HG03045 (cell line): ENCODE measurements around the gene SLC25A25.
"Not testable (repeated sequence)": the region's sequence is repeated elsewhere in the genome, so short reads cannot be mapped to it uniquely, and the experiment has no call there.

Experiments used
- ATAC-seq: cut with Tn5 transposase; IDR thresholded peaks from one replicate; pipeline ENCODE4 v1.9.1; 2021; ENCODE audit warnings: mild to moderate bottlenecking, moderate library complexity; ENCODE audit not compliant: unreplicated experiment

The SLC25A25 gene

DNA sequence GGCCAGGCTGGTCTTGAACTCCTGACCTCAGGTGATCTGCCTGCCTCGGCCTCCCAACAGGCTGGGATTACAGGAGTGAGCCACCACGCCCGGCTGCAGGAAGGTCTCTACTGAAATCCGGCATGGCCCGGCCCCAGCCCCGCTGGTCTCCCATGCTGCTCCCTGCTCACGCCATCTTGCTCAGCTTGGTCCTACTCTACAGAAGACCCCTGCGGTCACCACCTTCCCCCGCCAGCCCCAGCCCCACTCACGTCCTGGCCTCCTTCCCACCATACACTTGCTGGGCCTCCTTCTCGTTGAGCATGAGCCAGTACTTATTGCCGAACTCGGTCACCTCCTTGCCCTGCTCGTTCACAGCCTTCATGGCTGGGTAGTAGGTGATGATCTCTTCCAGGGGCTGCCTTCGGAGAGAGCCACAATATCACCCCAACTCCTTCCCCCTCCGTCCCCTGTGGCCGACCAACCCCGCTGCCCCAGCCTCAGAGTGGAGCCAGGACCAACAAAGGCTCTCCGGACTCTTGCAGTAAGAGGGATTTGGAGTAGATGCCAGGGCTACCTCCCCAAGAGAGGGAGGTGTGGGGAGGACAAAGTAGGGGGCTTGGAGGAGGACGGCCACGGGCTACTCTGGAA is 55.5 kb downstream of the SLC25A25 start:
- ATAC-seq, result no peak

DNA sequence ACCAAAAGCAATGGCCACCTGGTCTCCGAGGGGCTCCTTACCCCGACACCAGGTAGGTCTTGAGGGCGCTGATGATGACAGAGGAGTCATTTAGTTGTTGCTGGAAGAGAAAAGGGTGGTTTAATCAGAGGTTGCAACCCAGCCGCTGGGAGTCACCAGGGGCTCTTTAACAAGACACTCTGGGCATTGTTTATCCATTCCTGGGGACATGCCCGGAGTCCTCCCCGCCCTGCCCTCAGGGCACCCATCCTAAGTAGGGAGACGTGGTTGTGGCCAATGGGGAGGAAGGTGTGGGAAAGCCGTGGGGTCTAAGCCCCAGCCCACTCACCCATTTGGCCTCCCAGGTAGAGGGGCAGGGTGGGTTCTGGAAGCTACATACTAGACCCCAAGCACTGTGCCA is 56.4 kb downstream of the SLC25A25 start:
- ATAC-seq, result no peak

DNA sequence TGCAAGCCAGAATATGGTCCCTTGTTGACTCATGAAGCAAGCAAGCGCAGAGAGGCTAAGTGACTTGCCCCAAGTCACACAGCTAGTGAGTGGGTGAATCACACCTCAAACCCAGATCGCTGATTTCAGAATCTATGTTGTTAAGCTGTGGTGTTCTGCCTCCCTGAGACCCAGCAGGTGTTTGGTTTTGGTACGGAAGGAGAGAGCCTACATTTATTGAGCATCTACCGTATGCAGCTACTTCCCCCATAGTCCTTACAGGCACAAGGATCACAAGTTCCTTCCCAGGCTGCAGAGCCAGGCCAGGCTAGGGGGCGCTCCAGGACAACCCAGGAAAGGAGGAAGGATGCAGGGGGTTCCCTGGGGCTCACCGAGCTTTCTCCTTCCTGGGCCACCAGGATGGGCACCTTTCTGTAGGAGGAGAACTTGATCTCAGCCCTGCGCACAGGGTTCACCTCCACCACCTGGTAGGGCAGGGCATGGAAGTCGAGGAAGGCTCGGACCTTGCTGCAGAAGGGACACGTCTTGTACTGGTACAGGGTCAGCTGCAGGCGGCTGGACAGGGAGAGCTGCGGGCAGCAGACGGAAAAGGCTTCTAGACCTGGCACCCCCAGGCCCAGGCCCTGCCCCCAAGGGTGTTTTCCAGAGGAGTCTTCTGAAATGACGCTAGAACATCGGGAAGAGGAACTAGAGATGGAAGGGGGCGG is 57.0 kb downstream of the SLC25A25 start:
- ATAC-seq, result no peak

DNA sequence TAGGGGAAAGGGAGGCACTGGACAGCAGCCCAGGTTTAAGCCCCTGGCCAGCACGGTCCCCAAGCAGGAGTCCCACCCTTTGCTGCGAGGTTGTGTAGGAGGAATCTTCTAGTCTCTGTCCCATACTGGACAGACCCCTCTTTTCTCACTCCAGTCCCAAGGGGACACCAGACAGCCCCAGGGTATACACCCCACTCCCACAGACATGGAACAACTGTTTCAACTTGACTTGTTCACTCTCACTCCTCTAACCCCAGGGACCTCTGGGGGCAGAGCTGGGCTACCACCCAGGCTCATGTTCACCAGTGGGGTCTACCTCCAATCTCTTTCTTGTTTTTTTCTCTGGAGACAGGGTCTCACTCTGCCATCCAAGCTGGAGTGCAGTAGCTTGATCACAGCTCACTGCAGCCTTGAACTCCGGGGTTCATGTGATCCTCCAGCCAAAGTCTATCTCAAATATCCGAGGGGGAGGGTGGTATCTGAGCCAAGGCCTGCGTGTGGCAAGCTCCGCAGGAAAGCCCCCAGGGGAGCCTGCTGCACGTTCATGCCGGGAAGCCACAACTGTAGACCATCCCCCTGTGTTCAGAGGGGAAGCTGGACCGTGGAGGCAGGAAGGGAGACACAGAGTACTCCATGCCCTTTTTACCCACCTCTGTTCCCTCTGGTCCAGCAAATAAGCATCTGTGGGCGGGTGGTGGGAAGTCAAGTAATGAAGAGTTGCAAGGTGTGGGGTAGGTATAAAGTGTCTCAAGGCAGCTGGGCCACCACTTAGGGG is 57.7 kb downstream of the SLC25A25 start:
- no peak for ATAC-seq

DNA sequence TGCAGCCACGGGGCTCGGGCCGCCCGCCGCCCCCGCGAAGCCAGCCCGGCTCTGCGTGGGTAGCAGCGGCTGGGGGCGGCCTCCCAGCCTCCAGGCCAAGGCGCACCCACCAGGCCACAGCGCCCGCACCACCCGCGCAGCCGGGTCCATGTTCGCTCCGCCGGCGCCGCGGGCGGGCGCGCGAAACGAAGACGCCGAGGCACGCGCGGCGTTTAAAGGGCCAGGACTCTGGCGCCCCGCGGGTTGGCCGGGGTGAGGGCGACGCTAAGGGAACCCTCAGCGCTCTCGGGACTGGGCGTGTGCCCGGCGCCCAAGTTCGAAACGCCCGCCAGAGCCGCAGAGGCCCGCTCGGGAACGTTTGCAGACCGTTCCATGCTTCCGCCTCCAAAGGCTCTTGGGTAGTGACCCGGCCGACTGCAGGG is 59.5 kb downstream of the SLC25A25 start, which contains the start of gene PTGES2:
TSS of gene PTGES2 (minus strand) at position 162 of the 422 bp plus-strand sequence. CDS start at position 150, 12 bp downstream.
- peak; percentile 54 for ATAC-seq

DNA sequence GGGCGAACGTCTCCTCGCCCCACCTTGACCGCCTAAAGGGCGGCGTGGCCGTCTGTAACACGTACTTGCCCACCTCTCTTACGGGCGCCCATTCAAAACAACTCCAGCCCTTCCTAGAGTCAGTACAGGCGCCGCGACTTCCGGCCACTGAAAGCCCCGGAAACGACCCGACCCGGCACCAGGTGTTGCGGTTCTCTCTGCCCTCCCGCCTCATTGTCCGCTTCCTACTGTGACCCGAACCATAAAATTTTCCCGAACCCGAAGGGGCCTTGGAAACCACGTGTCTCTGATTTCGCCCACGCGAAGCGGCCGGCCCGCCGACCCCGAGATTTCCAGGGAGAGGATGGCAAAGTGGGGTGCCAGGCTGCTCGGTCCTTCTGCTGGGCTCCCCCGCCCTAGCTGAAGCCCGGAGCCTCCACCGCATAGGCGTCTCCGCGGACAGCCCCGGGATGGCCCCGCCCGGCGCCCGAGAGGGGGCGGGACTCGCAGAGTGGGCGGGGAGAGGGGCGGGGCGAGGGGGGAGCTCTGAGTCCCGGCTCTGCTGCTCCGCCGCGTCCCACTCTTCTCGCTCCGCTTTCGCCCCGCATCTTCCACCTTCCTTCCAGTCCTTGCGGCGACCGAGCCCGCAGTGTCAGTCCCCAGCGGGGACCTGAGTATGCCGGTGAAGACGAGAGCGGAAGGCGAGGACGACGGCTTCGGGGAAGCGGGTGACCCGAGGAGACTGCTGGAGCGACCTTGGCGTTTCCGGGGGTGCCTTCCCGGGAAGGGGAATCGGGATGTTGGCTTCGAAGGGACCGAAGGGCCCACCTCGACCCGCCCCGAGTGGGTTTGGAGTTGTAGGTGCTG is 60.2 kb downstream of the SLC25A25 start:
- peak; percentile 59 for ATAC-seq

DNA sequence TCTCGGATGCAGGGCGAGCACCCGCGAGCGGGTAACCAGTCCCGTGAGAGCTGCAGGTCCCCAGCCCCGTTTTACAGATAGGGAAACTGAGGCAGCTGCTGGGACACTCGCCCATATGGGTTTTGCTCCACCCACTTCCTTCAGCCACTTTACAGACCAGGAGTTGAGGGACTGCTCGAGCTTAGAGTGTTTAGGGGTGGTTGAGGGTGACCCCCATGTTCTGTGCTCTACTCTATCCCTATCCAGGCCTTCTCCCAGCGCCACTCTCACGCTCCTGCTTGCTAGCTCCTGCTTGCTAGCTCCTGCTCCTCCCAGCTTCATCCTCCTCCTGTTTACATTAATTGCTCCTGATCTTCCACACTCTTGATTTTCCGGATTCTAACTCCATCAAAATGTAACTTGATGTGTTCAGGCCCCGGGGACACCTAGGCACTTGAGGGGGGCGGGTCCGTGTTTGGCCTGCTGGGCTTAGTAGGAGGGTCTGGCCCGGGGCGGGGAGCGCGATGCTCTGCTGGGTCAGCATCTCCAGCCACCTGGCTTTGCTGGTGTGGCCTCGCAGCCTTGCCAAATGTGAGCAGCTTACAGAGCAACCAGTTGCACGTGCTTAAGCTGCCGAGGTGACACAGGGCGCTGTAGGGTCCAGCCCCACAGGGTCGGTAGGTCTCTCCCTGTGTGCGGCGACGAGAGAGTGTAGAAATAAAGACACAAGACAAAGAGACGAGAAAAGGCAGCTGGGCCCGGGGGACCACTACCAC is 61.0 kb downstream of the SLC25A25 start:
- ATAC-seq, result no peak

DNA sequence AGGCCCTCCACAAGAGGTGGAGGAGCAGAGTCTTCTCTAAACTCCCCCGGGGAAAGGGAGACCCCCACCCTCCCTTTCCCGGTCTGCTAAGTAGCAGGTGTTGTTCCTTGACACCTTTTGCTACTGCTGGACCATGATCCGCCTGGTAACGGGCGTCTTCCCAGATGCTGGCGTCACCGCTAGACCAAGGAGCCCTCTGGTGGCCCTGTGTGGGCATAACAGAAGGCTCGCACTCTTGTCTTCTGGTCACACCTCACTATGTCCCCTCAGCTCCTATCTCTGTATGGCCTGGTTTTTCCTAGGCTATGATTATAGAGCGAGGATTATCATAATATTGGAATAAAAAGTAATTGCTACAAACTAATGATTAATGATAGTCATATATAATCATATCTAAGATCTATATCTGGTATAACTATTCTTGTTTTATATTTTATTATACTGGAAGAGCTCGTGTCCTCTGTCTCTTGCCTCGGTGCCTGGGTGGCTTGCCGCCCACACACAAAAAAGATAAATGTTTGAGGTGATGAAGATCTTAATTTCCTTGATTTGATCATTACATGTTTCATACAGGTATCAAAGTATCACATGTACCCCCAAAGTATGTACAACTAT is 62.1 kb downstream of the SLC25A25 start:
- ATAC-seq, result not testable (repeated sequence)

DNA sequence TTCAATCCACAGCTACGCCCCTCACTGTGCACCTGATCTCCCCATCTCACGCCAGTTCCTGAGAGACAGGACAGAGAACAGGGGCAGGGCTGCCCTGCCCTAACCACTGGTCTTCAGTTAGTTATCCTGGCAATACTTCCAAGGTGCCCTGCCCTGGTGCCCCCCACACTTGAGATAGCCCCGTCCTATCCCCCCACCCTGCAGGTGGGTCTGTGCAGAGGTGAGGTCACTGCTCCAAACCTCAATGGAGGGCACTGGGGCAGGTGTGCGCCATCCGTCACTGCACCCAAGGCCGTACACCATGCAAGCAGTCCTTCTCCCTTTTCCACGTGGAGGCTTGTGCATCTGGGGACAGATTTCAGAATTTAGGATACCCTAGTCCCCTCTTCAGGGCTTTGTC is 62.6 kb downstream of the SLC25A25 start:
- not testable (repeated sequence) for ATAC-seq

DNA sequence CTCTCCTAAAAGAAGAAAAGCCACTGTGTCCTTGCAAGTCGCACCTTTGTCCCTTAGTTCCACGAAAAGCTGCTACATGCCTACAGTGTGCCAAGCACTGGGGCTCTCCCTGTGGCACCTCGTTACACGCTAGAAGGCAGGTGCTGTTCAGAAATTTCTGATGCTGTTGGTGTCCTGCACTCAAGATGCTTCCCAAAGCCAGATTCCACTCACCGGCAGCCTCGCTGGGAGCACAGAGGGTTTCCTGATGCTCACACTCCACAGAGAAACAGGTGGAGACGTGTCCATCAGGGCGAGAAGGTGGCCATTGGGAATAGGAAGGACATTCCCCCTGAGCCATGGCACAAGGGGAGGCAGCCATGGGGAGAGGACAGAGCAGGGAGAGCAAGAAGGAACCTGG is 63.3 kb downstream of the SLC25A25 start:
- ATAC-seq, result not testable (repeated sequence)

DNA sequence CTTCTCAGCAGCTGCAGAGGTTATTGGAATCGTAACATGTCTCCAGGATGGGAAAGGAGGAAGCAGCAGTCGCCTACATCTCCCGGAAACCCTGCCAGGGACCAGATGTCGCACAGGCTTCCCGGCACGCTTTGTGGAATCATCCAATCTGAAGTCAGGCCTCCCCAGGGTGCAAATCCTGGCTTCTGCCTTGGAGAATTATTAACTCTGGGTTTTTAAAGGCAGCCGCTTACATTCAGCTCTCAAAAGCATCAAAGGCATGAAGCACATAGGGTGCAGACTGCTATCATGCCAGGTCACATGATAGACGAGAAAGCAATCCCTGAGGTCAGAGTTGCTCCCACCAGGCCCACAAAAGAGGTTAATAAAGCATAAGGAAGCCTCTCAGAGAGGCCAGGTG is 64.1 kb downstream of the SLC25A25 start:
- ATAC-seq, result not testable (repeated sequence)

DNA sequence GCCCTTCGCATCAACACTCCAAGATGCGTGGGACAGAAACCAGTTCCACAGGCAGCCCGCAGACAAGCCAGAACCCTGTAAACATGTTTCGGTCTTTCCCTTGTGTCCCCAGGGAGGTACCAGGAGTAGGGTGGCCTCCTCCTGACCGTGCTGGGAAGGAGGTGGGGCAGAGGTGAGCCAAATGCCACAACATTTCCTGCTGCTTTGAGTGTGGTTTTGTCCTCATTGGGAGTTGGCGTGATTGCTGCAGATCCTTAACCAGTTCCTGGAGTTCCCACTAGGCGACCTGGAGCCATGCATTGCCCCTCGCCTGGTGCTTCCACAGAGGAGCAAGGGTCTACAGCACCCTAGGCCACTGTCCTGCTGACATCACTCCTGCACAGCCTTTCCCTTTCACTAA is 67.5 kb downstream of the SLC25A25 start:
- ATAC-seq, result not testable (repeated sequence)

DNA sequence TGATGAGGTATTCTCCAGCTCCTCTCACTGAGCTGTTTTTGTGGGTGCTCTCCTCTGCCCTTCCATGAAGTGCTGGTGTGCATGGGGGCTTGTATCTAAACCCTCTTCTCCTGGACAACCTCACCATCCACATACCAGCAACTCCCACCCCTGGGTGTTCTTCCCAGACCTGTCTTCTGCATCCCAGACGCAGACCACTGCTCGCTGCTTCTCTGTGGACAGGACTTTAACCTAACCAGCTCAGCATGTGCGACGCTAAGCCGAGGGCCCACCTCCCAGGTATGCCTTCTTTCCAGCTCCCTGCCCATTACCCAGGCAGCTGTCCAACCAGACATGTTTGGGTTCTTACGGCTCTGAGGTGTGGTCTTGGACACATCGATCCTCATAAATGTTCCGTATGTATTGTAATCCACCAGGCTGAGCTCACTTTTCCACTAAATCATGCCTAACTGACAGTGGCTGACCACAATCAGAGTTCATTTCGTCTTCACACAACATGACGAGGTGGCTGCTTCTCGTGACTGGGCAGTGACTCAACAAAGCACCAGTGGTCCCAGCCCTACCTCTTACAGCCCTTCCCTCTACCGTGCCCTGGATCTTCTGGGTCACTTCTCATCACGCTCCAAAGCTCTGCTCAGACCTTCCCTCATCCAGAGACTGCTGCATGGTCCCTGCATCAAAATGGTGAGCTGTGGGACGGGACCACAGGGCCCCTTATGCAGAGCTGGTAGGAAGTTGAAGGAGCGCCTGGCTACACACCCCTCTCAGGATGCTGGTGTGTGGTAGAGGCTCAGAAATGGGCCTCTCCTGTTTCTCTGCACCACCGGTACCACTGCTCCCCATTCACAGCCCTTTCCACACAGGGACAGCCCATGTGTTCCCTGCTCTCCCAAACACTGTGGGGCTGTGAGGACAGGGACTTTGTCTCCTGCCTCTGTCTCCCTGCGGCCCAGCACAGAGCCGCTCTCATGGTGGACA is 69.1 kb downstream of the SLC25A25 start:
- no peak for ATAC-seq

DNA sequence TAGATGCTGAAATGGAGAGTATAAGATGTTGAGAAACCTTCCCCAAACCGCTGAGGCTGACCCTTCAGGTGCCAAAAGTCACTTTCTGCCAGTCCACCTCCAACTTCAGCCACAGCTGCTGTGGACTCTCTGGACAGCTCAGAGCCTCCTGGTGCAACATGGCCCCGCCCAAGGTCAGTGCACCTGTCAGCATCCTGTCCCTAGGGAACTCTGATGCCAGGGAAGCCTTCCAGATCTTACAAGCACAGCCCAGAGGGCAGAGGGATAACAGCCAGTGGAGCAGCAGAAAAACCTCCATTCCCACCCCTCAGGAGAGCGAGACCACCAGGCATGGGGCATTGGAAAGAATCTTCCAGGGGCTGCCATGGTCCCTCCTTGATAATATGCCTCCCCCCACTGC is 70.0 kb downstream of the SLC25A25 start:
- ATAC-seq, result no peak

DNA sequence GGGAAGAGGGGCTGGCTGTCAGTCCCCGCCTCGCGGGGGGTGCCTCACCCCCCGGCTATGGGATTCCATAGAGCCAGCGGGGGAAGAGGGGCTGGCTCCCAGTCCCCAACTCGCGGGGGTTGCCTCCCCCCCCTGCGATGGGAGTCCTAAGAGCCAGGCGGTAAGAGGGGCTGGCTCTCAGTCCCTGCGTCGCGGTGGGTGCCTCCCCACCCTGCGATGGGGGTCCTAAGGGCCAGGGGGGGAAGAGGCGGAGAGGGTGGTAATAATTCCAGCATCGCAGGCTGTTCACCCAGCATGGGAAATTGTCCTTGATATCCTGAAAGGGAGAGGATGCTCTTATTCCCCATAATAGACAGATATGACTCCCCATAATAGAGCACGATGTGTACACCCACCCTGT is 71.6 kb downstream of the SLC25A25 start:
- ATAC-seq, result no peak

DNA sequence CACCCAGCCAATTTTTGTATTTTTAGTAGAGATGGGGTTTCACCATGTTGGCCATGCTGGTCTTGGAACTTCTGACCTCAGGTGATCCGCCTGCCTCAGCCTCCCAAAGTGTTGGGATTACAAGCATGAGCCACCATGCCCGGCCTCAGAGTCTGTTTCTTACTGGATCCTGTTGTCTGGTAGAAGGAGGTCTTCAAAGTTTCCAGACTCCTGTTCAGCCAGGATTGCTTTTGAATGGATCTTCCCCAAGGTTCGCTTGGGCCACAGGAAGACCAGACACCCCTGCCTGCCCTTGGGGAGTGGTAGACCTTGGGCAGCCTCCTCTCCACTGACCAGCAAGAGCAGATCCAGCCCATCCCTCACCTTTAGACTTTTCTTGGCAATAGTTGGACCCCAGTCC is 73.6 kb downstream of the SLC25A25 start:
- no peak for ATAC-seq

DNA sequence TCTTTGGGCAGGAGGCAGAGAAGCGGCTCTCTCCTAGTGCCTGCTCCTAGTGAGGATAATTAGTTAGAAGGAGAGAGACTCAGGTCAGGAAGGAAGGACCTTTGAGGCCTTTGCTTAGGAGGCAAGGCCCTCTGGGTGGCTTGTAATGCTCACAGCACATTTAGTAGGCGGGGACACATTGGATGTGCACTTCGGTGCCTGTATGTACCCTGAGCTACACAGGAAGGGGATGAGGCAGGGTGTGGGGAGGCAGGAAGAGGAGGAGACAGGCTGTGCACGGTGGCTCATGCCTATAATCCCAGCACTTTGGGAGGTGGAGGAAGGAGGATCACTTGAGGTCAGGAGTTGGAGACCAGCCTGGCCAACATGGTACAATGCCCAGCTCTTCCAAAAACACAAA is 74.0 kb downstream of the SLC25A25 start:
- no peak for ATAC-seq

DNA sequence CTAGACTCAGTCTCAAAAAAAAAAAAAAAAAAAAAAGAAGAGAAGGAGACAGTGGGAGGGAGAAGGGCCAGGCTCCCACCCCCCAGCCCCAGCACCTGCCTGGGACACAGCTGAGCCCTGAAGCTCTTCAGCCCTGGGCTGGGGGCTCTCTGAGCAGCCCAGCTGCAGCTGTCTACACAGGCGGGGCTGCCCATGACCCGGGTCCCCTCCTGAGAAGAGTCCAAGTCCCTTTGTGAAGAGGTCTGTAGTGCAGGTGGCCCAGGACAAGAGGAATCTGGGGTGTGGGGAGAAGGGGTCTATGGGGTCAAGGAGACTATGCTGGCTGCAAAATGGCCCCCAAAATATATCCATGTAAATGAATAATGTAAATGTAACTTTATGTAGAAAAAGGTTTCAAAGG is 74.6 kb downstream of the SLC25A25 start:
- ATAC-seq, result no peak
